ENCODE data around the gene LRRN4CL.
"Not testable (repeated sequence)": the region's sequence is repeated elsewhere in the genome, so short reads cannot be mapped to it uniquely, and the experiment has no call there.

The LRRN4CL gene

GRCh38 chr11:62689421-62690183, at the start of gene LRRN4CL:
TSS of gene LRRN4CL (minus strand) at chr11:62689530. CDS start at chr11:62688508, 1,022 bp downstream.
- DNase-seq: no peak

GRCh38 chr11:62737196-62737595, 47.9 kb upstream of the LRRN4CL start:
- DNase-seq: no peak

GRCh38 chr11:62732830-62733229, 43.5 kb upstream of the LRRN4CL start:
- no peak for DNase-seq

- DNase-seq: not testable (repeated sequence)
Measured at GRCh38 chr11:62730076-62730475, 40.7 kb upstream of the LRRN4CL start.

GRCh38 chr11:62728171-62728988, 39.0 kb upstream of the LRRN4CL start, which contains the start of gene TTC9C:
TSS of gene TTC9C (plus strand) at chr11:62728486. CDS start at chr11:62728849, 363 bp downstream.
- peak; percentile 79 for DNase-seq

GRCh38 chr11:62727872-62728170, 38.5 kb upstream of the LRRN4CL start:
- DNase-seq: peak; percentile 95

GRCh38 chr11:62727165-62727871, 38.0 kb upstream of the LRRN4CL start, which contains the start of gene HNRNPUL2:
TSS of gene HNRNPUL2 (minus strand) at chr11:62727457. CDS start at chr11:62727156, 301 bp downstream.
- DNase-seq: peak; percentile 98

GRCh38 chr11:62726915-62727164, 37.5 kb upstream of the LRRN4CL start:
- no peak for DNase-seq

- DNase-seq: no peak
Measured at GRCh38 chr11:62726156-62726914, 37.0 kb upstream of the LRRN4CL start.

GRCh38 chr11:62725646-62726045, 36.3 kb upstream of the LRRN4CL start:
- no peak for DNase-seq

- no peak for DNase-seq
Measured at GRCh38 chr11:62724171-62724570, 34.8 kb upstream of the LRRN4CL start.

GRCh38 chr11:62721994-62722393, 32.7 kb upstream of the LRRN4CL start:
- DNase-seq: no peak

GRCh38 chr11:62719302-62719978, 30.1 kb upstream of the LRRN4CL start:
- no peak for DNase-seq

GRCh38 chr11:62716816-62717215, 27.5 kb upstream of the LRRN4CL start:
- DNase-seq: no peak

GRCh38 chr11:62716206-62716605, 26.9 kb upstream of the LRRN4CL start:
- DNase-seq: no peak

GRCh38 chr11:62715150-62716130, 26.1 kb upstream of the LRRN4CL start:
- DNase-seq: no peak

- DNase-seq: no peak
Measured at GRCh38 chr11:62713343-62713742, 24.0 kb upstream of the LRRN4CL start.

GRCh38 chr11:62712861-62713260, 23.5 kb upstream of the LRRN4CL start:
- no peak for DNase-seq

GRCh38 chr11:62712276-62712812, 23.0 kb upstream of the LRRN4CL start:
- DNase-seq: no peak

GRCh38 chr11:62710001-62710345, 20.6 kb upstream of the LRRN4CL start:
- no peak for DNase-seq
